ENCODE results near the gene HSPB1.
"Not testable (repeated sequence)": the region's sequence is repeated elsewhere in the genome, so short reads cannot be mapped to it uniquely, and the experiment has no call there.

Gene HSPB1

GRCh38 chr7:76309341-76310101 is 7.0 kb downstream of the HSPB1 start:
- DNase-seq = not testable (repeated sequence)

DNA sequence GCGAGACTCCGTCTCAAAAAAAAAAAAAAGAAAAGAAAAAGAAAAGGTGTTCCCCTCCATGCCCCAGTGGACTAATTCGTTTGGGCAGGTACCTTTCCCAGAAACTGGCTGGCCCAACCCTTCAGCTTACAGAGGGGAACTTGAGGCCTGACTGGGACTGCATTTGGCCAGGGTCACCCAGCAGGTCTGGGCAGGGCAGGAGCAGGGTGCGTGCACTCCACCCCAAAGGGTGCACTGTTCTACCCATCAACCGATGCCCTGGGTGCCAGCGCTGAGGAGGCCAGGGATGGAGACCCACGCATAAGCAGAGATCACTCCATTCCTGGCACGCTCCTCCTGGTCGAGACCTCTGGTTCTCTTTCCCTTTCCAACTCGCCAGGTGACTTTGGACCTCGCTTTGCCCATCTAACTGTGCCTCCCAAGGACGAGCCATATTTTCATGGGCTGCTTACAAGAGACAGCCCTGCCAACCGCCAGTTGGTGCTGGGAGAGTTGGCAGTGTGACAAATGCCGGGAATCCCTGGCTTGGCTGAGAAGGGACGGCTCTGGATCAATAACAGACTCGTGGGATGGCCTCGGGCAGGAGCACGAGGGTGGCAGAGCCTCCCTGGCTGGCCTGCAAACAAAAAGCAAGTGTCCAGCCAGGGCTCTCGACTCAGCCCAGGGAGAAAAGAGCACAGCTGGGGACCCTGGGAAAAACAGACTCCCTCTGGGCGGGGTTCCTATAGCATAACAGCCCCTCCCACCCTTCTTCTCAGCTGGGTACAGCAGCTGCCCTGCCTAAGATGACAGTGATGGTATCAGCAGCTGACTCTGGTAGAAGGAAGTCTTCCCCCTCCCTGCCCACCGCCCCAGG is 7.9 kb downstream of the HSPB1 start:
- DNase-seq = peak; percentile 84

GRCh38 chr7:76311838-76312237 is 9.4 kb downstream of the HSPB1 start:
- not testable (repeated sequence) for DNase-seq

- DNase-seq = peak; percentile 81
These were observed 11.7 kb downstream of the HSPB1 start for GRCh38 chr7:76314042-76314721.

DNA sequence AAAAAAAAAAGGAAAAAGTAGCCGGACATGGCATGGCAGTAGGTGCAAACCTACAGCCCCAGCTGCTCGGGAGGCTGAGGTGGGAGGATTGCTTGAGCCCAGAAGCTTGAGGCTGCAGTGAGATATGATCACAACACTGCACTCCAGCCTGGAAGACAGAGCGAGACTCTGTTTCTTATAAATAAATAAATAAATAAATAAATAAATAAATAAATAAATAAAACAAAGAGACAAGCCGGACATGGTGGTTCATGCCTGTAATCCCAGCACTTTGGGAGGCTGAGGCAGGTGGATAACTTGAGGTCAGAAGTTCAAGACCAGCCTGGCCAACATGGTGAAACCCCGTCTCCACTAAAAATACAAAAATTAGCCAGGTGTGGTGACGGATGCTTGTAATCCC is 12.3 kb downstream of the HSPB1 start:
- DNase-seq = not testable (repeated sequence)

DNA sequence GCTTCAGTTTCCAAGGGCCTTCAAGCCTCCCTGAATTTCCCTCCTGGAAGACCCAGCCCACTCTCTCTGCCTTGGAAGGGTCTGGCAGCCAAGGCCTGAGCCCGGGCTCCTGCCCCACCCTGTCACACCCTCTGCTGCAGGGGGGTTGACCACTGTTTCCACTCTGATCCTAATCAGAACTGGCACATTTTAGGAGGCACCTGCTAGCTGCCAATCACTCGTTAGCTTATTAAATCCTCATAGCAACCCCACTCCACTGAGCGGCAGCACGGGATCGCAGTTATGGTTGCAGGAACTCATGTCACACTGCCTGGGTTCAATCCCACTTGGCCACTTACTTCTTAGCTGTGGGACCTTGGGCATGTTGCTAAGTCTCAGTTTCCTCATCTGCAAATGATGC is 12.9 kb downstream of the HSPB1 start:
- no peak for DNase-seq

GRCh38 chr7:76316984-76317781 is 14.7 kb downstream of the HSPB1 start:
- DNase-seq = no peak

DNA sequence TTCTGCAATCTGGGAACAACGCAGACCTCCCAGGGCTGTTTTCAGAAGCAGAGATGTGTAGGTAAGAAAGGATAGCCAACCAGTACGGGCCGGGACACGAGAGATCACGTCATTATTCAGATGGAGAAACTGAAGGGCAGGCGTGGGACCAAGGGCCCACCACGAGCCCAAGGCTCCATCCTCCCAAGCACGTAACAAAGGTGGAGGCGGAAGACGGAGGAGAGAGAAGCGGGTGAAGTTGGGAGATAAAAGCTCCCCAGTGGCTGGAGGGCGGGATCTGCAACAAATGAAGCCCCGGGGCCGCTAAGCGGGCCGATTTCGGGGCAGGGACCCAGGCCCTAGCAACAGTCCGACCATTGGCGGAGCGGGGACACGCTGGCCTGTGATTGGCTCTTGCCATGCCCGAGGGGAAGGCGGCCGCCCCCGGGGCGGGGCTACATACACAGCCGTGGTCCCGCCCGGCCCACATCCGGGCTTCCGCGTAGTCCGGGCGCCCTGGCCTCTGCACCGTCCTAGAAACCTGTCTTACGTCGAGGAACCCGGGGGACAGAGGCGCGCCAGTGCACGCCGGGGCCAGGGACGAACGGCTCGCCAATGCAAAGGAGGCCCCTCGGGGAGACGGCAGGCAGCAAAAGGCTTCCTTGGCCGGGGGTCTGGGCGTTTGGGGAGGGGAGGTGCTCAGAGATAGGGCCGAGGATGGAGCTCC is 15.5 kb downstream of the HSPB1 start:
- DNase-seq = peak; percentile 98

DNA sequence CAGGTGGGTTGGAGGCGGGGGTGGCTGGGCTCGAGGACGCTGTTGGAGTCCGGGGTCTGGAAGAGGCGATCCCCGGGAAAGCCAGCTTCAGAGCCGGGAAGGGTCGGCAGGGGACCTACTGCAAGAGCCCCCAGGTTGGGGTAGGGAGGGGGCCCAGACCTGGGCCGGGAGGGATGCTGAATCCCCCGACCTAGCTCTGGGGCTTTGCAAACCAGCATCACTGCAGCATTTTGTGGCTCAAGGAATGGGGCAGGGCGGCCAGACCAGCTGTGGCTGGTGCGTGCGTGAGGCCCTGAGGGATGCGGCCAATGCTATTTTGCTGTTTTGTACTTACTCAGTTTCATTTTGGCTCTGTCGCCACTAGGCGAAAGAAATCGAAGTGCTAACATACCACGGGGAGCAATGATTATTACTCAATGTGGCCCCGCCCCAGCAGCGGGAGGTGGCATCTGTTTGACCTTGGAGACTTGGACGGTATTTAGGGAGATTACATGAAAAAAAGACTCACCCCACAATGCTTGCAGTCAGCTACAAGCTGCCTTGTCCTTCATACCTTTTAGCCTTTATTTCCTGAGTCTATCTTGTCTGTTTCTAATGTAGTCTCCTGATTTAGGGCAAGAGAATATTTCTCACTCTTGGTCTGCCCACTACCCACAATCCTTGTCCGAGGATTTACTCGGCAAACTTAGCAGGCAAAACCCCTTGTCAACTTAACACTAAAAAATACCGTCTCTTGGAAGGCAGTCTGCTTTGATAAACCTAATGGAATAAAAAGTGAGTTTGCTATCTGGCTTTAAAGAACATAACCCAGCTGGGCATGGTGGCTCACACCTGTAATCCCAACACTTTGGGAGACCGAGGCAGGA is 16.2 kb downstream of the HSPB1 start:
- peak; percentile 53 for DNase-seq

GRCh38 chr7:76325092-76325491 is 22.6 kb downstream of the HSPB1 start:
- DNase-seq = no peak

DNA sequence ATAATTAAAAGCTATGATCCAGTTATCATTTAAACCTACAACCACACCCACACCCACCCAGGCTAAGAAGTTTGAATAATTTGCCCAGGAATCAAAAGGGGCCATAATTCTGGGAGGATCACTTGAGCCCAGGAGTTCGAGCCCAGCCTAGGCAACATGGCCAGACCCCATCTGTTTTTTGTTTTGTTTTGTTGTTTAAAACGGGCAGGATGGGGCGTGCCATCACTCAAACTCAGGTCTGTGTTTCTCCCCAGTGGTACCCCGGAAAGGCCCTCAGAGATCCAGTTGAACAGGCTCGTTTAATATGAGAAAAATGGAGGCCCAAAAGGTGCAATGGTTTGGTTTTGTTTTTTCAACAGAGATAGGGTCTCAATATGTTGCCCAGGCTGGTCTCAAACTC is 23.3 kb downstream of the HSPB1 start:
- DNase-seq = no peak

GRCh38 chr7:76326646-76327233 is 24.3 kb downstream of the HSPB1 start:
- no peak for DNase-seq

- DNase-seq = no peak
These were observed 25.1 kb downstream of the HSPB1 start for GRCh38 chr7:76327610-76328009.

DNA sequence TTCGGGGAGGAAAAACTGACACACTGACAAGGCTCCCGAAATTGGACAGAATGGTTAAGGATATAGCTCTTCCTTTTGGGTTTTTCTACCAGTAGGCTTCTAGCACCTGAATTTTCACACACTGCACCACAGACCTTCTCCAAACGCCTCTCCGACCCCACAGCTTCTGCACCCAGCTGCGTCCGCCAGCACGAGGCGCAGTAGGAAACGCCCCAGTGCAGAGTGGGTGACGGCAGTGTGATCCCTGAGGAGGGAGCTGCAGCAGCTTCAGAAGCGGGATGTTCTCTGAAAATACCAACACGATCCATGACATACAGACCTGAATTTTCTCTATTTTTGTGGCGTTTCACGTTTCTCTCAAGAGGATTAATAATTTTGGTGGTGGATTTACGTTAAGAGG is 25.9 kb downstream of the HSPB1 start:
- no peak for DNase-seq

DNA sequence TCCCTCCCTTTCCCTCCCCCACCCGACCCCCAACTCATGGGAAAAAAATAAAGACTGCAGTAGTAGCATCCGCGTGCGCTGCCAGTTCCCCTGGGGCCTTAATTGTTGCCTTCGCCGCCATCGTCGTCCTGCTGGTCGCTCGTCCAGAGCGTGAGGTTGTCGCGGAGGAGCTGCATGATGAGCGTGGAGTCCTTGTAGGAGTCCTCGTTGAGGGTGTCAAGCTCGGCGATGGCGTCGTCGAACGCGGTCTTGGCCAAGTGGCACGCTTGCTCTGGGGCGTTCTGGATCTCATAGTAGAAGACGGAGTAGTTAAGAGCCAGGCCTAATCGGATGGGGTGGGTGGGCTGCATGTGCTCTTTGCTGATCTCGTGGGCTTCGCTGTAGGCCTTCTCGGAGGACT is 27.0 kb downstream of the HSPB1 start:
- no peak for DNase-seq

GRCh38 chr7:76330261-76330660 is 27.8 kb downstream of the HSPB1 start:
- DNase-seq = no peak

DNA sequence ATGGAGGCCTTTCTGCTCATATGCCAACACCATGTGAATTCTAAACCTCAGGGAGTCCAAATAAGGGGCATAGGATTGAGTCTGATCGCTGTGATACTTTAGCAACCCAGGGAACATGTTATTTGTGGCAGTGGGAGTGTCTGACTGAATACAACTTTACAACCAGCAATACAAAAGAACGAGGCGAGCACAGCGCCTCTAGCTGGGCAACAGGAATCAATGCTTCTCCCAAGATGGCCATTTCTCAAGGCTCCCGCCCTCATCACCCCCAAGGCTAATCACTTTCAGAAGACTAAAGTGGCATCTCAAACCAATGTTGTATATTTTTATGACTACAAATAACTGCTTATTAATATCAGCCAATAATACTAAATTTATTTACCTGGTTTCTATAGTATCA is 28.2 kb downstream of the HSPB1 start:
- no peak for DNase-seq

DNA sequence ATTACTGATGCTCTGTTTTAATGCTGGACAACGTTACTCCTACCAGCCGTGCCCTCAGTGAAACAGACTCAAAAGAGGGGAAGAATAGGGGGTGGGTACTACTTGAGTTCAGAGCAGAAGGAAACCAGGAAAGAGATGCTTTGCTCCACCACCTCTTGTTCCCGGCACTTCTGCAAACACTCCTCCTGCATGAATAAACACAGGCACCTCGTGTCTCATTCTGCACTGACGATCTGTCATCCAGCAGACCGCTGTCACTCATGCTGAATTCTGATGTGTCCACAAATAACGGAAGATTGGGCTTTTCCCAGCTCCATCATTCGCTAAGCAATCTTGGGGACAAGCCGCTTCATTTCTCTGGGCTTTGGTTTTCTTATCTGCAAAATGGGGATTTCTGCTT is 29.6 kb downstream of the HSPB1 start:
- DNase-seq = no peak

- no peak for DNase-seq
These were observed 31.1 kb downstream of the HSPB1 start for GRCh38 chr7:76333511-76334101.

DNA sequence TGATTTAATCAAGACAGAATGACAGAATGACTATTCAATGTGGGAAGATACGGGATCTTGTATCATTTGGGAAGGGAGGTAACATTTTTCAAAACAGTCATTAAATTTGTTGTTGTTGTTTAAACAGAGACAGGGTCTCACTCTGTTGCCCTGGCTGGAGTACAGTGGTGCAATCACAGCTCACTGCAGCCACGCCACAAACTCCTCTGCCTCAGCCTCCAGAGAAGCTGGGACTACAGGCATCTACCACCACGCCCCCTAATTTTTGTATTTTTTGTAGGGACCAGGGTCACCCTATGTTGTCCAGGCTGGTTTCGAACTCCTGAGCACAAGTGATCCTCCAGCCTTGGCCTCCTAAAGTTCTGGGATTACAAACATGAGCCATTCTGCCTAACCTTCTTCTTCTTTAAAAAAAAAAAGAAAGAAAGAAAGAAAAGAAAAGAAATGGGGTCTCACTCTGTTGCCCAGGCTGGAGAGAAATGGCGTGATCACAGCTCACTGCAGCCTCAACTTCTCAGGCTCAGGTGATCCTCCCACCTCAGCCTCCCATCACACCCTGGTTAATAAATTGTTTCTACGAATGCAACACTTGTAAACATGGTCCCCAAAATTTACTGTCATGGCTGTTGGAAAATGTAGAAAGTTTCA is 32.0 kb downstream of the HSPB1 start:
- no peak for DNase-seq

All from NCI-H1105 (cell line).